Stimulated activated CD4-positive, alpha-beta T cell treated with anti-CD3 and anti-CD28 coated beads, TNF-alpha, amount 100 ng/mL, for 24 hours (primary cell): Measurements from ENCODE around the gene DACT2.

Source experiments
- DNase-seq, 3 experiments: peaks; one replicate each; pipeline ENCODE4 v3.0.0-alpha.2; 2020; ENCODE audit warnings: low read depth in 3 of 3

The DACT2 gene

DNA sequence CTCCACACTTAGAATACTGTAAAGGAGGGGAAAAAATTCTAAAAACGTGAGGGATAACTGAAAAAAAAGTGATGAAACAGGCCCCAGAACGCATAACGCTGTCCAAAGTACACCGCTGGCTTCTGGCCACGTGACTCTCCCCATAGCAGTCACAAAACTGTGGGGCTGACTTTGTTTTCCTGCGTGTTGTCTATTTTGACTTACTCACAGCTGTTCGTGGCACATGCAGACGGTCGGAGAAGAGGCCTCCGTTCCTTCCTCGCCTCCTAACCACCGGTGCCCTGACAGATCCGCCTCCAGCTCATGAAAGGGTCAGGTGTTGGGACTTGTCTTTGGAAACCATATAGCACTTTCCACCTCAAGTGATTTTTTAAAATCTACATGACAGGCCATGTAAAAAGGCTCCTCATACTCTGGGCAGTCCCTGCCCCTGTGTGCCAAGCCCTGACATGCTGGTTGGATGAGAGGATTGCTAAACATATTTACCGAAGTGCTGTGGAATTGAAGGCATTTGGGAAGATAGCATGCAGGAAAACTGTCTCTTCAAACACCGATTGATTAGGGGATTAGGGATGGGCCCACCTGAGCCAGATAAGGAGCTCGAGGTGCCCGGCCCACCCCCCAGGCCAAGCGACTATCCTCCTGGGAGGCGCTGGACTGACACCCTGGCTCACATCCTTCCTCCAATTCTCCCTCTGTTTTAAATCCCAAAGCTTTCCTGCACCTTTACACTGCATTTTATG, 54.8 kb downstream of the DACT2 start:
- DNase-seq = no peak

DNA sequence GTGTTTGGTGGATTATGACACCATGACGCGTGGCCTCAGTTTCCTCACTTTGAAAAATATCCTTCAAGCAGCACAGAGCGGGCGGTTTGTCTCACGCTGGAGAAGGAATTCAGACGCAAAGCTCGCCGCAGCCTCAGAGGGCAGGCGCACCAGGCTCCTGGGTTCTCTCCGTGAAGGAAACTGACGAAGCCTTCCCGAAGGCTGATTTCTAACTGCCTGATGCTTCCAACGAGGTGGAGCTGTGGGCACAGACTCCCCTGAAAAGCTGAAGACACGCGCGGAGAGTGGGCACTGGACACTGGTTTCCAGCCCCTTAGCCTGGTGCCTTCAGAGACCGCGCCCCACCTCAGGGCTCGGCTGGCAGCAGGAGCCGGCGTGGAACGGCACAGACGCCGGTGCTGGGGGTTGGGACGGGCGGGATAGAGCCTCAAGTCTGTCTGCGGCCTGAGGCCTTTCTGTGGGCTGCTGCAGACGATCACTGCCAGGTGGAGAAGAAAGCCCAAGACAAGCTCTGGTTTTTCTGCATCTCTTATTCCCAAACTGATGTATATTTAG, 56.1 kb downstream of the DACT2 start:
- no peak for DNase-seq

DNA sequence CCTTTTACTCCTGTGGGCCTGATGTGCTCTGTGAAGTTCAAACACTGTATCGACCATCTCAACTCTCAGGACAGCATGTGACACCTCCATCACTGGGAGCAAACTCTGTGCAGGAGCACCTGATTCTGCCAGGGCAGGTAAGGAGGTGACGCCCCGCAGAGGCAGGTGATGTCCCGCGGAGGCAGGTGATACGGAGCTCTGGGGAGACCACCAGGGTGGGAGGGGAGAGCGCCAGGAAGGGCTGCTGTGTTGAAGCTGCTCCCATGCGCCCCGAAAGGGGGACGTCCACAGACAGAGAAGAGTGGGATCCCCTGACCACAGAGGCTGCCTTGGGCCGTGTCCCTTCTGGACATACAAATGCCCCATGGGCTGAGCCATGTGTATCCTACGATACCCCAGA, 58.3 kb downstream of the DACT2 start:
- no peak for DNase-seq

DNA sequence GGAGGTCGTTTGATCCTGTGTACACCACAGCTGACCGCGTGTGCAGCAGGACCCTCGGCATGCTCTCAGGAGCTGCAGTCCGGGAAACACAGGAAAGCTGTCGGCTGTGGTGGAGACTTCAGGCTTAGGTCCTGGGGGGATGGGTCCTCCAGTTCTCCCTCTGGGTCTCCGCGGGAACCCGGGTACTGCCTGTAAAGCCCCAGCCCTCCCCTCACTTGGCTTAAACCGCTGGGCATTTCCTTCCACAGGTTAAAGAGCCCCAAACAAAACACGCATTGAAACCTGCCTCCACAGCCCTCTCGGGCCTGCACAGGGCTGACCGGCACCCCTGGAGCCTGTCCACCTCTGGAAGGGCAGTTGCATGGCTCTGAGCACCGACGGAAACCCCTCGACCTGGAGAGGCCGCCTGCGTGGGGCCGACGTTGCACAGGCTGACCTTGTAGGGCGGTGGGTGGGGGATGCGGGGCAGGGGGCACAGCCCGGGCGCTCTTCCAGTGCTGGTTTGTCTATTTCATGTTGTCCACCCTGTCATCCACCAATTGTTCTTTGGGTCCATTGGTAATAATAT, 59.1 kb downstream of the DACT2 start:
- no peak for DNase-seq

DNA sequence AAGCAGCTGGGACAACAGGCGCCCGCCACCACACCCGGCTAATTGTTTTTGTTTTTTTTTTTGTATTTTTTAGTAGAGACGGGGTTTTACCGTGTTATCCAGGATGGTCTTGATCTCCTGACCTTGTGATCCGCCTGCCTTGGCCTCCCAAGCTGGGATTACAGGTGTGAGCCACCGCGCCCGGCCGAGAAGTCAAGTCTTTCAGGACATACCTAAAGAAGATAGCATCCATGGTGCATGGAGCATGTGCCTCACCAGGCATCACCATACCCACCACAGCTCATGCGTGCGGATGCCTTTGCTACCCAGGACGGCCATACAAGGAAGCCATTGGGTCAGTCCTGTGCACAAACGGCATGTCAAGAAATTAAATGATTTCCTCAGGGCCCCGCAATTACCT, 60.8 kb downstream of the DACT2 start:
- DNase-seq = no peak

DNA sequence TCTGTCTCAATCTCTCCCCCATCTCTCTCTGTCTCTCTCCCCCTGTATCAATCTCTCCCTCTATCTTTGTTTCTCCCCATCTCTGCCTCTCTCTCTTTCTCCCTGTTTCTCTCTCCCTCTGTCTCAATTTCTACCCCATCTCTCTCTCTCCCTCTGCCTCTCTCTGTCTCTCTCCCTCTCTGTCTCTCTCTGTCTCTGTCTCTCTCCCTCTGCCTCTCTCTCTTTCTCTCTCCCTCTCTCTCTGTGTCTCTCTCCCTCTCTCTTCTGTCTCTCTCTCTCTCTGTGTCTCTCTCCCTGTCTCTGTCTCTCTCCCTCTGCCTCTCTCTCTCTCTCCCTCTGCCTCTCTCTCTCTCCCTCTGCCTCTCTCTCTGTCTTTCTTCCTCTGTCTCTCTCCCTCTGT, 62.6 kb downstream of the DACT2 start:
- DNase-seq = no peak
